Tibial artery (tissue), 4 donors: Measurements from ENCODE around the gene SORCS2.
A peak's percentile ranks its signal among the peaks of the same experiment; 100 is the strongest.

Experiments used
- DNase-seq, 2 donors: peaks; one replicate each; pipeline ENCODE4 v3.0.0-alpha.2; 2019
- H3K27ac ChIP-seq, 2 donors: fragments of 200-600 bp; sonication (generic) in 1 of 2; 1 replicate in 1 of 2; 2 replicates in 1 of 2; pipeline ENCODE4 v1.5.1; 2018 to 2019; ENCODE audit warnings: mild to moderate bottlenecking in 1 of 2
- H3K27me3 ChIP-seq, 2 donors: fragments of 200-600 bp; sonication (generic) in 1 of 2; one replicate each; pipeline versions ENCODE4 v1.5.1 to v1.6.0; 2016 to 2019
- H3K36me3 ChIP-seq, 3 donors: fragments of 200-600 bp; sonication (generic) in 2 of 3; one replicate each; pipeline ENCODE4 v1.5.1; 2016 to 2019; ENCODE audit warnings: mild to moderate bottlenecking in 2 of 3
- H3K4me1 ChIP-seq, 4 donors: fragments of 200-600 bp; sonication (generic) in 2 of 4; 1 replicate in 3 of 4; 2 replicates in 1 of 4; pipeline ENCODE4 v1.5.1; 2016 to 2019
- H3K4me3 ChIP-seq, 2 donors: fragments of 200-600 bp; sonication (generic) in 1 of 2; 1 replicate in 1 of 2; 2 replicates in 1 of 2; pipeline ENCODE4 v1.5.1; 2018 to 2019; ENCODE audit warnings: mild to moderate bottlenecking in 2 of 2
- H3K9me3 ChIP-seq, 3 donors: fragments of 200-600 bp; sonication (generic) in 1 of 3; one replicate each; pipeline ENCODE4 v1.5.1; 2016 to 2019
- intact Hi-C: fragments of 100-400 bp; cut with DNase I; formaldehyde crosslinking; loops from one replicate; pipeline ENCODE4 v1.15.0; 2023; ENCODE audit warnings: low total_unique reads
- TF ChIP-seq, protein P1 (sequence below), 2 experiments: fragments of 200-600 bp in 1 of 2; fragments of 450-650 bp in 1 of 2; IDR thresholded peaks; one replicate each; pipeline ENCODE4 v1.5.1; 2017 to 2019; ENCODE audit warnings: antibody characterized with exemption in 2 of 2, mild to moderate bottlenecking in 1 of 2, moderate library complexity in 1 of 2

SORCS2 gene

DNA sequence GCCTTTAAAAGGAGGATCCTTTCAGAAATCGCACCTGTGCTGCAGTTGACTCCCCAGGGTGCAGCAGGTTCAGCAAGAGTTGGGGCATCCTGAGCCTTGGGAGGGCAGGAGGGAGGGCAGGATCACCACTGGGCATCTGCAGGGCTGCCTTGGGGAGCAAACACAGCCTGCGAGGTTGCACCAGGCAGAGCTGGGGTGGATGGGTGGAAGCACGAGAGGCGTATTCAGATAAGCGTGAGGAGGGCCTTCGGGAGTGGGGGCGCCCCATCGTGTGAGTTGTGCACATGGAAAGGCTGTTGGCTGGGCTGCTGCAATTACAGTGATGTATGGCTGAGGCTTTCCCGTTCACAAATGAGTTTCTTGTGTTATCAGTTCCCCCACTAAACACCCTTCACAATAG is 186.8 kb downstream of the SORCS2 start:
- intact Hi-C loops: no loop called here
- TF ChIP-seq, protein P1, sequence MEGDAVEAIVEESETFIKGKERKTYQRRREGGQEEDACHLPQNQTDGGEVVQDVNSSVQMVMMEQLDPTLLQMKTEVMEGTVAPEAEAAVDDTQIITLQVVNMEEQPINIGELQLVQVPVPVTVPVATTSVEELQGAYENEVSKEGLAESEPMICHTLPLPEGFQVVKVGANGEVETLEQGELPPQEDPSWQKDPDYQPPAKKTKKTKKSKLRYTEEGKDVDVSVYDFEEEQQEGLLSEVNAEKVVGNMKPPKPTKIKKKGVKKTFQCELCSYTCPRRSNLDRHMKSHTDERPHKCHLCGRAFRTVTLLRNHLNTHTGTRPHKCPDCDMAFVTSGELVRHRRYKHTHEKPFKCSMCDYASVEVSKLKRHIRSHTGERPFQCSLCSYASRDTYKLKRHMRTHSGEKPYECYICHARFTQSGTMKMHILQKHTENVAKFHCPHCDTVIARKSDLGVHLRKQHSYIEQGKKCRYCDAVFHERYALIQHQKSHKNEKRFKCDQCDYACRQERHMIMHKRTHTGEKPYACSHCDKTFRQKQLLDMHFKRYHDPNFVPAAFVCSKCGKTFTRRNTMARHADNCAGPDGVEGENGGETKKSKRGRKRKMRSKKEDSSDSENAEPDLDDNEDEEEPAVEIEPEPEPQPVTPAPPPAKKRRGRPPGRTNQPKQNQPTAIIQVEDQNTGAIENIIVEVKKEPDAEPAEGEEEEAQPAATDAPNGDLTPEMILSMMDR (IDR thresholded peaks at IDR 0.05): no peak
- H3K27me3 ChIP-seq: peaks cover 0 to 4% of the 10 kb centered on the region in 2 donors
- no peaks in the 10 kb centered on the region for H3K36me3 ChIP-seq
- no peak overlapping the region for H3K27ac ChIP-seq
- no peaks in the 10 kb centered on the region for H3K9me3 ChIP-seq
- no peak overlapping the region for H3K4me3 ChIP-seq
- peaks cover 0 to 4% (median 0%) of the 10 kb centered on the region in 4 donors for H3K4me1 ChIP-seq
- DNase-seq: no peak

DNA sequence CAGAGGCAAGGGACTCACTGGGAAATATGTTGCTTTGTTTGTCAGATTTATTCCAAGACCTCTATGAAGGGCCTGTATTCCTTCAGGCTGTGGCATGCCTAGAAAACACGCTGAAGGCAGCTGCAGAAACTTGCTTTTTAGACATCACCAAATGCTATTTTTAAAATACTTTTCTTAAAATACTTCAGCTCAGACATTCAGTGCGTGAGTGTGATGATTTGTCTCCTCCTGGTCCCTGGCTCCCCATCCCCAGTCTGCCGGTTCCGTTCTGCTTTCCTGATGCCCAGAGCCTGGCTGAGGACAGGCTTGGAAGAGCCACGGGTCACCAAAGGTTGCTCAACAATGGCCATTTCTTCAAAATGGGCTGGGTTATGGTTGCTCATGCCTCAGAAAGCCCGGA is 187.4 kb downstream of the SORCS2 start:
- TF ChIP-seq, protein P1 (IDR thresholded peaks at IDR 0.05): no peak

GRCh38 chr4:7381221-7381889 is 189.0 kb downstream of the SORCS2 start:
- intact Hi-C loops: no loop called here
- no peak overlapping the region for H3K27ac ChIP-seq

More for the DNA sequence above, 187.4 kb downstream of the SORCS2 start:
- Histone ChIP-seq H3K27me3 (peaks cover 0 to 4% of the 10 kb centered on the region in 2 donors), H3K4me1 (peaks cover 0 to 4% (median 0%) of the 10 kb centered on the region in 4 donors), H3K9me3 (no peaks in the 10 kb centered on the region), H3K27ac (no peak overlapping the region), H3K4me3 (no peak overlapping the region), H3K36me3 (no peaks in the 10 kb centered on the region)
- no peak for DNase-seq
- intact Hi-C loops: no loop called here

DNA sequence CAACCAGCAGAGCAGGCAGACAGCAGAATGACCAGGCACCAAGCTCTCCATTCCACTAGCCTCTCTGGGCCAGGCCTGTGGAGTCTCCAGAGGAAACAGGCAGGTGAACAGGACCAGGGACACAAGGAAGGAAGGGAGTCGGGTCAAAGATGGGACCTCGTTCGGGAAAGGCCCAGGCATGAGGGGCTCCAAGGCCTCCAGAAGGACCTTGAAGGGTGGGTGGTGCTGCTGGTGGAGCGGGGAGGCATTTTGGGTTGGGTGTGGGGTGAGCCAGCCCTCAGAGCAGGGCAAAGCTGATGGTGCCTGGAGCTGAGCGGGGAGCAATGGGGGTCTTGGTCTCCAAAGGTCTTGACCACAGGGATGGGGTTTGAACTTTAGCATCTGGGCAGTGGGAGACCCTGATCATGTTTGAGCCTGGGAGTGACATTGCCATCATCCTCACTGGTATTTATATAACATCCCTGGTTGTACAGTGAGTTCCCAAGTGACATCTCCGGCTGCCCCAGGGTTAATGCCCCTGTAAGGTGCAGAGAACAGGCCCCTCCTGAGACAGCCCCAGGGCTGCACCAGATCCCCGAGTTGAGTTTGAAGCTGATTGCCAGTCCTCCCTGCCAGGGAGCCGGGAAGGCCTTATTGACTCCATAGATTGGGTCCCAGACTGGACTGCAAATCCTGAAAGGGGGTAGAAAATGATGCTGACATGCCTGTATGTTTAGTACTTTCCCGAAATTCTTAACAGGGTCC is 189.7 kb downstream of the SORCS2 start:
- no peak overlapping the region for H3K4me3 ChIP-seq
- no peaks in the 10 kb centered on the region for H3K36me3 ChIP-seq
- H3K4me1 ChIP-seq: no peaks in the 10 kb centered on the region
- TF ChIP-seq, protein P1 (IDR thresholded peaks at IDR 0.05): no peak
- intact Hi-C loops: no loop called here
- peak; percentile 12 to 39 for DNase-seq
- H3K9me3 ChIP-seq: no peaks in the 10 kb centered on the region
- no peak overlapping the region for H3K27ac ChIP-seq
- H3K27me3 ChIP-seq: peaks cover 0 to 4% of the 10 kb centered on the region in 2 donors

More at GRCh38 chr4:7381221-7381889, 189.0 kb downstream of the SORCS2 start:
- no peaks in the 10 kb centered on the region for H3K9me3 ChIP-seq
- no peak overlapping the region for H3K4me3 ChIP-seq
- peak; percentile 15 to 63 for DNase-seq
- H3K27me3 ChIP-seq: peaks cover 0 to 4% of the 10 kb centered on the region in 2 donors
- H3K36me3 ChIP-seq: no peaks in the 10 kb centered on the region
- TF ChIP-seq, protein P1 (IDR thresholded peaks at IDR 0.05): no peak
- H3K4me1 ChIP-seq: no peaks in the 10 kb centered on the region

GRCh38 chr4:7382634-7383014 is 190.3 kb downstream of the SORCS2 start:
- no peaks in the 10 kb centered on the region for H3K36me3 ChIP-seq
- H3K27me3 ChIP-seq: peaks cover 0 to 4% of the 10 kb centered on the region in 2 donors
- H3K4me3 ChIP-seq: no peak overlapping the region
- DNase-seq: peak; percentile 0 to 27
- TF ChIP-seq, protein P1 (IDR thresholded peaks at IDR 0.05): no peak
- H3K27ac ChIP-seq: no peak overlapping the region
- H3K4me1 ChIP-seq: no peaks in the 10 kb centered on the region
- no peaks in the 10 kb centered on the region for H3K9me3 ChIP-seq
- intact Hi-C loops: no loop called here
